GM19023 (cell line): ENCODE data around the gene XRN2.
A peak's percentile ranks its signal among the peaks of the same experiment; 100 is the strongest.

Experiments
- ATAC-seq: cut with Tn5 transposase; IDR thresholded peaks from one replicate; pipeline ENCODE4 v1.9.1; 2021; ENCODE audit warnings: mild to moderate bottlenecking, moderate library complexity; ENCODE audit not compliant: unreplicated experiment

The XRN2 gene

GRCh38 chr20:21291026-21291425, 12.1 kb upstream of the XRN2 start:
- ATAC-seq, result no peak

GRCh38 chr20:21294755-21295154, 8.4 kb upstream of the XRN2 start:
- ATAC-seq, result no peak

- ATAC-seq, result no peak
Observed at GRCh38 chr20:21301940-21302663, 1.0 kb upstream of the XRN2 start.

- peak; percentile 28 for ATAC-seq
Observed at GRCh38 chr20:21302664-21303060, 469 bp upstream of the XRN2 start.

GRCh38 chr20:21303872-21304586, 898 bp downstream of the XRN2 start:
- peak; percentile 1 for ATAC-seq

- ATAC-seq, result no peak
Observed at GRCh38 chr20:21308340-21308739, 5.2 kb downstream of the XRN2 start.

- ATAC-seq, result no peak
Observed at GRCh38 chr20:21309678-21310467, 6.7 kb downstream of the XRN2 start.

GRCh38 chr20:21312813-21313474, 9.8 kb downstream of the XRN2 start:
- no peak for ATAC-seq

GRCh38 chr20:21315138-21315537, 12.0 kb downstream of the XRN2 start:
- no peak for ATAC-seq

- ATAC-seq, result no peak
Observed at GRCh38 chr20:21322083-21322710, 19.1 kb downstream of the XRN2 start.

GRCh38 chr20:21322921-21323331, 19.8 kb downstream of the XRN2 start:
- ATAC-seq, result no peak

- no peak for ATAC-seq
Observed at GRCh38 chr20:21323640-21324039, 20.5 kb downstream of the XRN2 start.

- no peak for ATAC-seq
Observed at GRCh38 chr20:21324126-21324525, 21.0 kb downstream of the XRN2 start.

- ATAC-seq, result no peak
Observed at GRCh38 chr20:21325296-21325695, 22.2 kb downstream of the XRN2 start.

- no peak for ATAC-seq
Observed at GRCh38 chr20:21326700-21327099, 23.6 kb downstream of the XRN2 start.

GRCh38 chr20:21336455-21337151, 33.5 kb downstream of the XRN2 start:
- no peak for ATAC-seq

GRCh38 chr20:21338291-21338690, 35.2 kb downstream of the XRN2 start:
- ATAC-seq, result no peak

- no peak for ATAC-seq
Observed at GRCh38 chr20:21339499-21339898, 36.4 kb downstream of the XRN2 start.

GRCh38 chr20:21340991-21341697, 38.0 kb downstream of the XRN2 start:
- no peak for ATAC-seq
